NCI-H2029 treated with DMSO at 0.1 percent for 48 hours (cell line): ENCODE measurements around the gene ARHGAP27.
"Not testable (repeated sequence)": the region's sequence is repeated elsewhere in the genome, so short reads cannot be mapped to it uniquely, and the experiment has no call there.

ENCODE experiments used
- DNase-seq: peaks from one replicate; lab custom pipeline; 2025; lab: John Stamatoyannopoulos, UW

The ARHGAP27 gene

GRCh38 chr17:45432405-45433158, at the start of gene ARHGAP27:
ARHGAP27 (minus strand) TSS chr17:45432870; CDS start chr17:45430279, 2,591 bp downstream.
- DNase-seq = no peak

DNA sequence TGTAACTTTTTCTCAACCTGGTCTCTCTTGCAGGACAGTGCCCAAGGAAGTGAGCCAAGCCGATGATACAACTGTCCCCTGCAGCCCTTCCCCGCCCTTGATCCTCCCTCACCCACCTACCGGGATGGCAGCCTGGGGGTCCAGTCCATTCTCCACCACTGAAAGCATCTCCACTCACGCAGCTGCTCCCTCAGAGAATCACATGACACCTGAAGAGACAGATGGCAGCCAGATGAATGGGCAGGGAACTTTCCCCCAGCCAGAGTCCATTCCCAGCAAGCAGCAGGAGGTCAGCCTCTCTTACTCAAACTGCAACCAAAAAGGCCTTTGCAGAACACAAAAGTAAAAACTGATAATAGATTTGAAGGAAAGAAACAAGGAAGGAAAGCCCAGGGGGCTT, 49.6 kb upstream of the ARHGAP27 start:
- not testable (repeated sequence) for DNase-seq

DNA sequence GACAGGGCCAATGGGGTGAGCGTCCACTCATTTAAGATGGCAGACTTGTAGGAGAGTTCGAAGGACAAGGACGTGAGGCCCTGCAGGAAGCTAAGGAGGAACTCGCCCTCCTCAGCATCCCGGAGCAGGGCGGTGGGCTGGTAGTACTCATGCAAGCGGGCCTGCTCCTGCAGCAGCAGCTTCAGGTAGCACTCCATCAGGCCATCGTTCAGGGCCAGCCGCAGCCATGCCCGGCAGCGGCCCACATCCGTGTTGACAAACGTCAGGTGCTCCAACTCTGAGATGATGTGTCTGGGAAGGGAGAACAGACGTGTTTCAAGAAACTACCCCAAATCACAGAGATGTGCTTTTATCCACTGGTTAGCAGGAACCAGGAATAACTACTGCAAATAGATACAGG, 42.8 kb upstream of the ARHGAP27 start:
- DNase-seq = not testable (repeated sequence)

- DNase-seq = not testable (repeated sequence)
These were observed 39.6 kb upstream of the ARHGAP27 start for GRCh38 chr17:45472249-45472648.

- not testable (repeated sequence) for DNase-seq
These were observed 36.5 kb upstream of the ARHGAP27 start for GRCh38 chr17:45469204-45469563.

GRCh38 chr17:45468293-45469203, 35.9 kb upstream of the ARHGAP27 start:
- not testable (repeated sequence) for DNase-seq

GRCh38 chr17:45461524-45462327, 29.1 kb upstream of the ARHGAP27 start:
- peak; percentile 21 for DNase-seq

DNA sequence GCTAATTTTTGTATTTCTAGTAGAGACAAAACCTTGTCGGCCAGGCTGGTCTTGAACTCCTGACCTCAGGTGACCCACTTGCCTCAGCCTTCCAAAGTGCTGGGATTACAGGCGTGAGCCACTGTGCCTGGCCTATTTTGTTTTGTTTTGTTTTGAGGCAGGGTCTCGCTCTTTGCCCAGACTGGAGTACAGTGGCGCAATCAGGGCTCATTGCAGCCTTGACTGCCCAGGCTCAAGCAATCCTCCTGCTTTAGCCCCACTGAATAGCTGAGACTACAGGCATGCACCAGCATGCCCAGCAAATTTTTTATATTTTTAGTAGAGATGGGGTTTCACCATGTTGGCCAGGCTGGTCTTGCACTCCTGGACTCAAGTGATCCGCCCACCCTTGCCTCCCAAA, 27.8 kb upstream of the ARHGAP27 start:
- not testable (repeated sequence) for DNase-seq

GRCh38 chr17:45454341-45454740, 21.7 kb upstream of the ARHGAP27 start:
- not testable (repeated sequence) for DNase-seq

- not testable (repeated sequence) for DNase-seq
These were observed 21.1 kb upstream of the ARHGAP27 start for GRCh38 chr17:45453731-45454130.

- not testable (repeated sequence) for DNase-seq
These were observed 20.5 kb upstream of the ARHGAP27 start for GRCh38 chr17:45453225-45453534.

DNA sequence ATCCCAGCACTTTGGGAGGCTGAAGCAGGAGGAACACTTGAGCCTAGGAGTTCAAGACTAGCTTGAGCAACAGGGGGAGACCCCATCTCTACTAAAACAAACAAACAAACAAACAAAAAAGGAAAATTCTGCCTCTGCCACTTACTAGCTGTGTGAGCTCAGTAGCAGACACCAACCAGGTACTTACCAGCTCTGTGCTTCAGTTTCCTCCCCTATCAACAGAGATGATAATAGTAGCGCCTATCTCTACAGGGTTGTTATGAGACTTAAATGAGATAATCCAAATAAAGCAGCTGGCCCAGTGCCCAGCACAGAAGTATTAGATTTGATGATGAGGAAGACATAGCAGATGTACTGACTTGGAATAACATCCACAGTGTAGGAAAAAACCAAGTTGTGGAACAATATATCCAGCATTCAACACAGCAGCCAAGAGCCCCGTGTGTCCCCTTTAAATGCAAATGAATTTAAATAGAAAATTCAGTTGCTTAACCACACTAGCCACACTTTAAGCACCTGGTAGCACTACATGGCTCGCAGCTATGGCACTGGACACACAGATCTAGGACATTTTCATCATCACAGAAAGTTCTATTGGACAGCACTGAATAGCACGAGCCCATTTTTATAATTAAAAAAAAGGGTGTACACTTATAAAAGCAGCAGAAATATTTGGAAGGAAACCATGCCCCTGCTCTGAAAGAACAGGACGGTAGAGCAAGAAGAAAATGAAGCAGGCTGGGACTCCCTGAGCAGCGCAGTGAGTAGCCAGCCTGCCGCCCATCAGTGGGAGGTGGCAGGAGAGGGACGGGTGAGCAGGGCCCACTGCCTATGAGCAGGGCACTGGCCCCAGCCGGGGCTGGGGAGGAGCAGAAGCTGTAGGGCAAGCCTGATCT, 19.9 kb upstream of the ARHGAP27 start:
- not testable (repeated sequence) for DNase-seq

GRCh38 chr17:45451660-45452059, 19.0 kb upstream of the ARHGAP27 start:
- DNase-seq = not testable (repeated sequence)

DNA sequence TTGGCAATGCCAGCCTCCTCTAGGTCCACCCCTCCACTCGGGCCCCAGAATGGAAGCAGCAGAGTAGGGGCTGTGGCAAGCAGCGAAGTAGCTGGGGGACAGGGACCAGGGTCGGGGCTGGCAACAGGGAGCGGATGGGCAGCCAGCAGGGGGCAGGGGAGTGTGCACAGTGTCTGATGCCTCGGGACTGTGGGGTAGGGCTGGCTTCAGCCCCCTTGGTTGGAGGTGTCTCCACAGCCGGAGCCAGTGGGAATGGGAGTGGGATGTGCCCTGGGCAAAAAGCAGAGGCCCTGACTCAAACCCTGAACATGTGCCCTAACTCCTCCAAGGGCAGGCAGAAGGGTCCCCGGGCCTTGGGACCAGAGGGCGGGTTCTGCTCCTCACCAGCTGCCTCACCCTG, 18.5 kb upstream of the ARHGAP27 start:
- no peak for DNase-seq

DNA sequence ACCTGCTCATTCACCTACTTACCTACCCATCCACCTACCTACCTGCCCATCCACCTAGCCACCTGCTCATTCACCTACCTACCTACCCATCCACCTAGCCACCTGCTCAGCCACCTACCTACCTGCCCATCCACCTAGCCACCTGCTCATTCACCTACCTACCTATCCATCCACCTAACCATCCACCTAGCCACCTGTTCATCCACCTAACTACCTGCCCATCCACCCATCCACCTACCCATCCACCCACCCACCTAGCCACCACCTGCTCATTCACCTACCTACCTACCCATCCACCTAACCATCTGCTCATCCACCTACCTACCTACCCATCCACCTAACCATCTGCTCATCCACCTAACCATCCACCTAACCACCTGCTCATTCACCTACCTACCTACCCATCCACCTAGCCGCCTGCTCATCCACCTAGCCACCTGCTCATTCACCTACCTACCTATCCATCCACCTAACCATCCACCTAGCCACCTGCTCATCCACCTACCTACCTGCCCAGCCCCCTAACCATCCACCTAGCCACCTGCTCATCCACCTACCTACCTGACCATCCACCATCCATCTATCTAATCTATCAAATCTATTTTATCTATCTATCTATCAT, 17.1 kb upstream of the ARHGAP27 start:
- not testable (repeated sequence) for DNase-seq

DNA sequence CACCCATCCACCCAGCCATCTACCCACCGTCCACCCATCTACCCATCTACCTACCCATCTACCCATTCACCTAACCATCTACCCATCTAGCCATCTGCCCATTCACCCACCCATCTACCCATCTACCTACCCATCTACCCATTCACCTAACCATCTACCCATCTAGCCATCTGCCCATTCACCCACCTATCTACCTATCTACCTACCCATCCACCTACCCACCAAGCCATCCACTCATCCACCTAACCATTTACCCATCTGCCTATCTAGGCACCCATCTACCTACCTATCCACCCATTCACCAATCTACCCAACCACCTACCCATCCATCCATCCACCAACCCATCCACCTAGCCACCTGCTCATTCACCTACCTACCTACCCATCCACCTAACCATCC, 16.6 kb upstream of the ARHGAP27 start:
- DNase-seq = not testable (repeated sequence)

DNA sequence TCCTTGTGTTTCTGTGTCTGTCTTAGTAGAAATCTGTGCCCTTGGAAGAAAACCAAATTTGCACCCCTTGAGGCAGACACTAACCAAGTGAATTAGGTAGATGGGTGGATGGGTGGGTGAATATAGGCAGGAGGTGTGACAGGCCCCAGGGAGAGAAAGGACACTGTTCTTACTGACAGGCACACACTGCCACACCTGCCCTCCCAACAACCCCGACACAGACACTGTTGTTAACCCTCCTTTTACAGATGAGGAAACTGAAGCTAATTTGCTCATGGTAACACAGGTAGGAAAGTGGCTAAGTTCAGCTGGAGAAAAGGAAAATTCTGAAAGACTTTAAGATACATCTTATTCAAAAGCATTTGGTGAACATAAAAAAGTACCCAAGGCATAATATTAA, 15.8 kb upstream of the ARHGAP27 start:
- not testable (repeated sequence) for DNase-seq

DNA sequence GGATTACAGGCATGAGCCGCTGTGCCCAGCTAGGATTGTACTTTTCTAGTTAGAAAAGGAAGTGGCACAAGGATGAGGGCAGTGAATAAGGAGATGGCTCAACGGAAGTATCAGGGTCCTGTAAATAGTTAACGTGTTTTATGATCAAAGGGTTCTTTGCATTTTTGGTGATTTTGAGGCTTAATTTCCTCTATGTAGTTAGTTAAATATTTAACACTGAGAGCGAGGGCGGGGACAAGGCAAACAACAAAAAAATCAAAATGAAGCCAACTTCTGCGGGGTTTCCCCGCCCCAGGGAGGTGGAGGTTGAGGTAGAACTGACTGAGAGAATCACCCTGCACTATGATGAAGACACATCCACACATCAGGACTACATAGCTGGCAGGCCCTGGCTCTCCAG, 15.4 kb upstream of the ARHGAP27 start:
- DNase-seq = not testable (repeated sequence)

DNA sequence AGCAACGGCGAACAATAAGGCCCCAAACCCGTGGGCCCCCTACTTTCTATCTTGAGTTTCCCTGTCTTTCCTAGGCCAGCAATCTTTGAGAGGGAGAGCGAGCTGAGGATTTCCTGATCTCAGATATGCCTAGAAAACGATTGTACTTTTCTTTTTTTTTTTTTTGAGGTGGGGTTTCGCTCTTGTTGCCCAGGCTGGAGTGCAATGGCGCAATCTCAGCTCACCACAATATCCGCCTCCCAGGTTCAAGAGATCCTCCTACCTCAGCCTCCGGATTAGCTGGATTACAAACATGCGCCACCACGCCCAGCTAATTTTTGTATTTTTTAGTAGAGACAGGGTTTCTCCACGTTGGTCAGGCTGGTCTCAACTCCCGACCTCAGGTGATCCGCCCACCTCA, 15.0 kb upstream of the ARHGAP27 start:
- DNase-seq = not testable (repeated sequence)

GRCh38 chr17:45446872-45447625, 14.4 kb upstream of the ARHGAP27 start:
- DNase-seq = not testable (repeated sequence)
